Stimulated activated CD8-positive, alpha-beta memory T cell treated with anti-CD3 and anti-CD28 coated beads, Interleukin-15, amount 100 ng/mL, for 1 hour (primary cell): ENCODE measurements around the gene COX20.

Source experiments
- DNase-seq: peaks from one replicate; pipeline ENCODE4 v3.0.0-alpha.2; 2020; ENCODE audit warnings: low read depth

Gene COX20

GRCh38 chr1:244851546-244852231, 16.2 kb downstream of the COX20 start:
- no peak for DNase-seq

GRCh38 chr1:244852694-244853093, 17.2 kb downstream of the COX20 start:
- DNase-seq: no peak

- no peak for DNase-seq
Measured at GRCh38 chr1:244854166-244854565, 18.7 kb downstream of the COX20 start.

- no peak for DNase-seq
Measured at GRCh38 chr1:244854865-244855578, 19.6 kb downstream of the COX20 start.

- no peak for DNase-seq
Measured at GRCh38 chr1:244857761-244858160, 22.3 kb downstream of the COX20 start.

- no peak for DNase-seq
Measured at GRCh38 chr1:244858357-244858756, 22.9 kb downstream of the COX20 start.

GRCh38 chr1:244860078-244860477, 24.6 kb downstream of the COX20 start:
- DNase-seq: no peak

GRCh38 chr1:244860914-244861610, 25.6 kb downstream of the COX20 start:
- no peak for DNase-seq

- DNase-seq: no peak
Measured at GRCh38 chr1:244861683-244862082, 26.2 kb downstream of the COX20 start.

- no peak for DNase-seq
Measured at GRCh38 chr1:244862354-244862698, 26.9 kb downstream of the COX20 start.

- peak; percentile 93 for DNase-seq
Measured at GRCh38 chr1:244862699-244863490, 27.4 kb downstream of the COX20 start.

- DNase-seq: no peak
Measured at GRCh38 chr1:244863491-244864252, 28.2 kb downstream of the COX20 start.

- peak; percentile 86 for DNase-seq
Measured at GRCh38 chr1:244864253-244865027, 29.0 kb downstream of the COX20 start, which contains the start of gene HNRNPU. HNRNPU (minus strand) TSS chr1:244864543; CDS start chr1:244864307, 236 bp downstream.

- DNase-seq: no peak
Measured at GRCh38 chr1:244865028-244865371, 29.5 kb downstream of the COX20 start.

GRCh38 chr1:244865820-244866219, 30.4 kb downstream of the COX20 start:
- no peak for DNase-seq

- no peak for DNase-seq
Measured at GRCh38 chr1:244866355-244866754, 30.9 kb downstream of the COX20 start.

GRCh38 chr1:244868484-244869363, 33.3 kb downstream of the COX20 start:
- DNase-seq: no peak

GRCh38 chr1:244869364-244869827, 33.9 kb downstream of the COX20 start:
- no peak for DNase-seq

- DNase-seq: no peak
Measured at GRCh38 chr1:244869950-244870349, 34.5 kb downstream of the COX20 start.
